Measurements from ENCODE around the gene C11orf16. TPM values are rescaled to one million over a fixed set of nuclear protein-coding genes. Genes with fewer than 3 reads are reported as not detected.

The C11orf16 gene
- total and polyA plus RNA-seq, 9 of the 15 experiments (the other 6 are each of a cell fraction or from before 2014, with no cell fraction given) = not detected

DNA sequence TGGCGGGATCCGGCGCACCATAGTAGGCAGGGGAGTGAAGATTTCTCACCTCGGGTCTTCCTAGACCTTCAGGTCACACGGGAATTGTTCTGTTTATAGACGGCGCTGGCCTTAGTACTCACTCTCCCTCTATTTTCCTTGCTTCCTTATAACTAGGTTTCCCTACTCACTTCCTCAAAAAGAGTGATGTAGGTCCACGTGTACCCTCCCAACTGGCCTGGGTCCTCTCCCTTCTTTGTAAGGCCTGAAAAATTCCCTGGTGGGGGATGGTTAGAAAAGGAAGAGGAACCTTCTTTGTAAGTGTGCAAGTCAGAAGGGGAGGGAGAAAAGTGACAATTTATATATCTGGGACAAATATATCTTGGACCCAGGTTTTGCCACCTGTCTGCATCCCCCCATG, 34.4 kb upstream of the C11orf16 start:
- intact Hi-C loops (cut with micrococcal nuclease) (no loop called here), in situ Hi-C loops (cut with MboI) (no loop called here)
- 65% methylated on average over 8 of the region's 8 CpGs for WGBS (ENCODE audit: insufficient coverage, low coverage, missing lambda C conversion rate)
- Histone ChIP-seq H4K20me1 (replicated peaks; ENCODE audit: control insufficient read depth, insufficient read depth, low read length) (no peaks in the 10 kb centered on the region), H3K4me2 (ENCODE audit: insufficient read depth, low read length) (no peak overlapping the region), H3K9me3 (replicated peaks; ENCODE audit: control insufficient read depth, insufficient read depth, low read depth, low read length) (no peaks in the 10 kb centered on the region), H3K27me3 (ENCODE audit: control insufficient read depth in 2 of 2, insufficient read depth in 2 of 2, low read length in 2 of 2) (no peaks in the 10 kb centered on the region), H3K9ac (ENCODE audit: insufficient read depth in 1 of 2, low read depth in 2 of 2, low read length in 2 of 2) (no peak overlapping the region), H3K36me3 (ENCODE audit: control insufficient read depth, insufficient read depth, low read length) (no peaks in the 10 kb centered on the region), H3K79me2 (ENCODE audit: control insufficient read depth, insufficient read depth, low read length) (peaks cover 28% of the 10 kb centered on the region), H3K4me1 (replicated peaks in 1 of 2; ENCODE audit: control insufficient read depth in 2 of 2, insufficient read depth in 2 of 2, low read length in 2 of 2) (peaks cover 20 to 22% of the 10 kb centered on the region in 2 experiments; a peak in 4 of 5 replicates), H2AFZ (ENCODE audit: low read depth, low read length) (no peak overlapping the region), H3K4me3 (no peak overlapping the region), H3K9me1 (ENCODE audit: control insufficient read depth, insufficient read depth, low read length) (no peaks in the 10 kb centered on the region), H3K27ac (ENCODE audit: extremely low read depth, low read depth, low read length) (no peak overlapping the region)
- BruUV-seq (replicated peaks) = no TSS peak
- TF ChIP-seq NEUROD1 (IDR thresholded peaks at IDR 0.05; ENCODE audit: borderline replicate concordance, low read depth, low read length, partially characterized antibody) = no peak
- TF ChIP-seq, protein P1, sequence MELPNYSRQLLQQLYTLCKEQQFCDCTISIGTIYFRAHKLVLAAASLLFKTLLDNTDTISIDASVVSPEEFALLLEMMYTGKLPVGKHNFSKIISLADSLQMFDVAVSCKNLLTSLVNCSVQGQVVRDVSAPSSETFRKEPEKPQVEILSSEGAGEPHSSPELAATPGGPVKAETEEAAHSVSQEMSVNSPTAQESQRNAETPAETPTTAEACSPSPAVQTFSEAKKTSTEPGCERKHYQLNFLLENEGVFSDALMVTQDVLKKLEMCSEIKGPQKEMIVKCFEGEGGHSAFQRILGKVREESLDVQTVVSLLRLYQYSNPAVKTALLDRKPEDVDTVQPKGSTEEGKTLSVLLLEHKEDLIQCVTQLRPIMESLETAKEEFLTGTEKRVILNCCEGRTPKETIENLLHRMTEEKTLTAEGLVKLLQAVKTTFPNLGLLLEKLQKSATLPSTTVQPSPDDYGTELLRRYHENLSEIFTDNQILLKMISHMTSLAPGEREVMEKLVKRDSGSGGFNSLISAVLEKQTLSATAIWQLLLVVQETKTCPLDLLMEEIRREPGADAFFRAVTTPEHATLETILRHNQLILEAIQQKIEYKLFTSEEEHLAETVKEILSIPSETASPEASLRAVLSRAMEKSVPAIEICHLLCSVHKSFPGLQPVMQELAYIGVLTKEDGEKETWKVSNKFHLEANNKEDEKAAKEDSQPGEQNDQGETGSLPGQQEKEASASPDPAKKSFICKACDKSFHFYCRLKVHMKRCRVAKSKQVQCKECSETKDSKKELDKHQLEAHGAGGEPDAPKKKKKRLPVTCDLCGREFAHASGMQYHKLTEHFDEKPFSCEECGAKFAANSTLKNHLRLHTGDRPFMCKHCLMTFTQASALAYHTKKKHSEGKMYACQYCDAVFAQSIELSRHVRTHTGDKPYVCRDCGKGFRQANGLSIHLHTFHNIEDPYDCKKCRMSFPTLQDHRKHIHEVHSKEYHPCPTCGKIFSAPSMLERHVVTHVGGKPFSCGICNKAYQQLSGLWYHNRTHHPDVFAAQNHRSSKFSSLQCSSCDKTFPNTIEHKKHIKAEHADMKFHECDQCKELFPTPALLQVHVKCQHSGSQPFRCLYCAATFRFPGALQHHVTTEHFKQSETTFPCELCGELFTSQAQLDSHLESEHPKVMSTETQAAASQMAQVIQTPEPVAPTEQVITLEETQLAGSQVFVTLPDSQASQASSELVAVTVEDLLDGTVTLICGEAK (IDR thresholded peaks at IDR 0.05) = no peak
- TF ChIP-seq, protein P1 (CRISPR knock-in tag; IDR thresholded peaks at IDR 0.05) = no peak
- peak; percentile 54; the same call in 1 of the 2 replicates for TF ChIP-seq SPI1 (IDR thresholded peaks at IDR 0.05; ENCODE audit: borderline replicate concordance, low read depth, low read length)
- DNase-seq (ENCODE audit: extremely low read depth in 1 of 4, low spot score in 3 of 4) (no peak), FAIRE-seq (no peak), ATAC-seq (no peak)
- CTCF ChIA-PET (ENCODE audit: low intra/inter-chr PET ratio) = no interaction called here
- POLR2A ChIA-PET = interaction anchor here (1.3 kb wide), 1 partner anchor 21 kb away, joined by 3 read pairs; no protein-coding TSS in a partner anchor

All from K562 (cell line).